Right lobe of liver (tissue), 4 donors: ENCODE results near the gene FAM163B.

Experiments
- POLR2A ChIP-seq: fragments of 450-650 bp; IDR thresholded peaks from one replicate; pipeline ENCODE4 v1.6.1; 2017; ENCODE audit warnings: antibody characterized with exemption, mild to moderate bottlenecking
- TF ChIP-seq, protein P1 (sequence below), 4 donors: fragments of 200-600 bp in 3 of 4; fragments of 450-650 bp in 1 of 4; IDR thresholded peaks; one replicate each; pipeline versions ENCODE4 v1.5.1 to v1.8.0; 2016 to 2022; ENCODE audit warnings: antibody characterized with exemption in 4 of 4, mild to moderate bottlenecking in 2 of 4
- donor health status: DM: no; HTN: no; CAD: no.
- donor health status: DM: no; HTN: no; CAD: no.
- donor health status: DM: no; HTN: yes; CAD: no.

GRCh38 chr9:133605856-133606707 is 3.1 kb downstream of the FAM163B start:
- TF ChIP-seq, protein P1, sequence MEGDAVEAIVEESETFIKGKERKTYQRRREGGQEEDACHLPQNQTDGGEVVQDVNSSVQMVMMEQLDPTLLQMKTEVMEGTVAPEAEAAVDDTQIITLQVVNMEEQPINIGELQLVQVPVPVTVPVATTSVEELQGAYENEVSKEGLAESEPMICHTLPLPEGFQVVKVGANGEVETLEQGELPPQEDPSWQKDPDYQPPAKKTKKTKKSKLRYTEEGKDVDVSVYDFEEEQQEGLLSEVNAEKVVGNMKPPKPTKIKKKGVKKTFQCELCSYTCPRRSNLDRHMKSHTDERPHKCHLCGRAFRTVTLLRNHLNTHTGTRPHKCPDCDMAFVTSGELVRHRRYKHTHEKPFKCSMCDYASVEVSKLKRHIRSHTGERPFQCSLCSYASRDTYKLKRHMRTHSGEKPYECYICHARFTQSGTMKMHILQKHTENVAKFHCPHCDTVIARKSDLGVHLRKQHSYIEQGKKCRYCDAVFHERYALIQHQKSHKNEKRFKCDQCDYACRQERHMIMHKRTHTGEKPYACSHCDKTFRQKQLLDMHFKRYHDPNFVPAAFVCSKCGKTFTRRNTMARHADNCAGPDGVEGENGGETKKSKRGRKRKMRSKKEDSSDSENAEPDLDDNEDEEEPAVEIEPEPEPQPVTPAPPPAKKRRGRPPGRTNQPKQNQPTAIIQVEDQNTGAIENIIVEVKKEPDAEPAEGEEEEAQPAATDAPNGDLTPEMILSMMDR (IDR thresholded peaks at IDR 0.05), result no peak
- no peak for TF ChIP-seq POLR2A
